ENCODE results near the gene BPIFB1. TPM values are rescaled to one million over a fixed set of nuclear protein-coding genes. Genes with fewer than 3 reads are reported as not detected.

The BPIFB1 gene
- total RNA-seq, 2 experiments from 2014 or later: not detected

DNA sequence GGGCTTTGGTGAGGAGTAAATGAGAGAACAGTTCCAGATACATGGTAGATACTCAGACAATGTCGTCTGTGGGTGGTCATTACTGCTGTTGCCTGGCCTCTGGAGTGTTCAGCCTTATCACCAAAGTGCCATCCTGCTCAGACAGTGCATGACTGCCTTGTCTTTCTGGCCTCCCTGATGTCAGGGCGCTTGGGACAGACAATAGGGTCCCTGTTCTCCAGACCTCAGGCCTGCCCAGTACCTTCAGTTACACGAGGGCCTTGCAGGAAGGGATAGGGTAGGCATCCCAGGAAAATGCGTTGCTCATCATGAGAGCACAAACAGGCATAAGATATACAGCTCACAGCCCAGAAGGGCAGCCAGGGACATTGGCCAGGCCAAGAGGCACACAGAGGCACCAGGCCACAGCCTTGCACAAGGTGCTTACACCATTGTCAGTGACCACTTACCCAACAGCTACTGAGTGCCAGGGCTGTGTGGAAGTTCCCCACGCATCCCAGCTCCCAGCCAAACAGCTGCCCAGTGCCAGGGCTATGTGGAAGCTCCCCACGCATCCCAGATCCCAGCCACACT is 27.4 kb downstream of the BPIFB1 start:
- H3K36me3 Mint-ChIP-seq: no peaks in the 10 kb centered on the region
- no peak for DNase-seq
- no peak overlapping the region for H3K4me3 Mint-ChIP-seq
- H3K9me3 Mint-ChIP-seq (ENCODE audit: low read depth): peaks cover 3% of the 10 kb centered on the region
- peaks cover 2% of the 10 kb centered on the region for H3K4me1 Mint-ChIP-seq
- CTCF ChIA-PET: no interaction called here
- no peaks in the 10 kb centered on the region for H3K27me3 Mint-ChIP-seq
- no peak for ATAC-seq
- no peak overlapping the region for H3K27ac Mint-ChIP-seq

DNA sequence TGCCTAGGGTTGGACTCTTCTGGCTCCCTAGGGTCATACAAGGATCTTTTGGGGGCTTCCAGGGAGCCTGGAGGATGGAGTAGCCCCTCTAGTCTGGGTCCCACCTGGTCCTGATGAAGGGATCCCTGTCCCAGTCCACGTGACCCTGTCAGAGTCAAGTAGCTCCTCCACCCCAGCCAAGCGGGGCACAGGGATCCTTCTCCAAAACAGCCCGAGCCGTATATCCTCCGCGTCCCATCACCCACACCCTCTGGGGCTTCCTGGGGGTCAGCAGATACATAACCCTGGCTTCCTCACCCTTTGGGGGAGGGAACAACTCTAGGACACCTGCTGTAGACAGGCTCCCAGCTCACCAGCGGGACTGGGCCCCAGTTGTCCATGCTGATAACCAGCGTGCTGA is 28.0 kb downstream of the BPIFB1 start:
- Mint-ChIP-seq H3K27me3 (no peaks in the 10 kb centered on the region), H3K27ac (no peak overlapping the region), H3K4me3 (no peak overlapping the region), H3K9me3 (ENCODE audit: low read depth) (peaks cover 3% of the 10 kb centered on the region), H3K4me1 (peaks cover 2% of the 10 kb centered on the region), H3K36me3 (no peaks in the 10 kb centered on the region)
- DNase-seq: no peak
- CTCF ChIA-PET: no interaction called here
- ATAC-seq: no peak

DNA sequence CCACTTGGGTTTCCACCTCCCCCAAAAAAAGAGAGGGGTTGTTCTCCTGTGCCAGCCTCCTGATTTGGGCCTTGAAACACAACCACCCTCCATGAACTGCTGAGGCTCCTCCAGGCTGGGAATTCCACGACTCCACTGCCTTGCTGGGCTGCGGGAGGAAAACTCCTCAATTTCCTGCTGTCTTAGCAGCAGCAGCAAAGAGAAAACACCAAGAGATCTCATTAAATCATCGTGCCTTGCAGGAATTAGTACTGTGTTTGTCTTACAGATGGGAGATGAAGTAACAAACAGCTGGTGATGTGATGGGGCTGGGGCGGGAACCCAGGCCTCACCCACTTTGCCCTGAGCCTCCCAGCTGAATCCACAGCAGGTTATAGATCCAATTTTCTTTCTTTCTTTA is 29.0 kb downstream of the BPIFB1 start:
- DNase-seq (no peak), ATAC-seq (no peak)
- no peaks in the 10 kb centered on the region for H3K27me3 Mint-ChIP-seq
- peaks cover 3% of the 10 kb centered on the region for H3K9me3 Mint-ChIP-seq (ENCODE audit: low read depth)
- no peak overlapping the region for H3K27ac Mint-ChIP-seq
- H3K36me3 Mint-ChIP-seq: no peaks in the 10 kb centered on the region
- CTCF ChIA-PET: no interaction called here
- no peak overlapping the region for H3K4me3 Mint-ChIP-seq
- peaks cover 2% of the 10 kb centered on the region for H3K4me1 Mint-ChIP-seq

DNA sequence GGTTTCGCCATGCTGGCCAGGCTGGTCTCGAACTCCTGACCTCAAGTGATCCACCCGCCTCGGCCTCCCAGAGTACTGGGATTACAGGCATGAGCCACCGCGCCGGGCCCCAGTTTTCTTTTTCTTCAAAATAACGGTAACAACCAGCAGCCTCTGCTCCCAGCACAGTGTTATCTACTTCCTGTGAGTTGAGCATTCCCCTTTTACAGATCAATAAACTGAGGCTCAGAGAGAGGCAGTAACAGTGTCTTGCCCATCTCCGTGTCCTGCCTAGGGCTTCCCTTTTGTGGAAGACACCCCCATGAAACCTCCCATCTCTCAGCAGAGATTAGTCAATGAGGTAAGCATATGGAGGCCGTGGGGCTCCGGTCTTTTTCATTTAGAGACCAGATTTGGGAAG is 29.6 kb downstream of the BPIFB1 start:
- Mint-ChIP-seq H3K27ac (no peak overlapping the region), H3K27me3 (peaks cover 2% of the 10 kb centered on the region), H3K36me3 (no peaks in the 10 kb centered on the region), H3K4me1 (peaks cover 2% of the 10 kb centered on the region), H3K4me3 (no peak overlapping the region), H3K9me3 (ENCODE audit: low read depth) (peaks cover 3% of the 10 kb centered on the region)
- CTCF ChIA-PET: interaction anchor here (3.4 kb wide), 1 partner anchor 13 kb away, joined by 9 read pairs; no protein-coding TSS in a partner anchor
- DNase-seq (no peak), ATAC-seq (no peak)

DNA sequence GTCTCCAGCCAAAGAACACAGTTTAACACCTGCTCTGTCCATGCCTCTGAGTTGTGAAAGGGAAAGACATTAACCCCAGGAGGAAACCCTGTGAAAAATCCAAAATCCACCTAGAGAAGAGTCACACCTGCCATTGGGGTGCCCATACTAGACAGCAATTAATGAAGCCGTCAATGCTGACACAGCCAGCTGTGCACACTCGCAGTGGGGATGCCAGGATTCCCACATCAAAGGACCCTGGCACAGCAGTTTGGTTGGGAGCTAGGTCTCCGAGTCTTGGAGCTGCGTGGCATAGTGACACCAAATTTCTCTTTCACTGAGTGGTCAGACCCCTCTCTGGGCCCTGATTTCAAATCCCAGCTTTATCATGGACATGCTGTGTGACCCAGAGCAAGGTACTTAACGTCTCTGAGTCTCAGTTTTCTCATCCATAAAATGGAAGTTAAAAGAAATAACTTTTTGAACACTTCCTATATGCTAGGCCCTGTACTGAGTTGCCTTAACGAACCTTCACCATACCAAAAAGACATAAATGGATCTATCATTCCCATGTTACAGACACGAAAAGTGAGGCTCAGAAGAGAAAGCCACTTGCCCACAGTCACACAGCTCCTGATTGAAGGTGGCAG is 30.8 kb downstream of the BPIFB1 start:
- no peak overlapping the region for H3K27ac Mint-ChIP-seq
- CTCF ChIA-PET: interaction anchor here (3.4 kb wide), 1 partner anchor 14 kb away, joined by 9 read pairs; no protein-coding TSS in a partner anchor

DNA sequence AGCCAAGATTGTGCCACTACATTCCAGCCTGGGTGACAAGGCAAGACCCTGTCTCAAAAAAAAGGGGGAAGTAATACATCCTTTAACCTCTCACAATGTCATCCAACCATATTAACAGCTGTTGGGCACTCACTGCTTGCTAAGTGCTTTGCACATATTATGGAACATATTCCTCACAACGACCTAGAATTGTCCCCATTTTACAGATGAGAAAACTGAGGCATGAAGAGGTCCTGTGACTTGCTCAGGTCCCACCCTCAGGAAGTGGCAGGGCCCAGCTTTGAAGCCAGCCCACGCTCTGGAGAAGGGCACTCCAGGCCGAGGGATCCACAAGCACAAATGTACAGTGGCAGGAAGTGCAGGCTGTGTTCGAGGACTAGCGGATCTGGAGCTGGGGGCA is 33.3 kb downstream of the BPIFB1 start:
- CTCF ChIA-PET: interaction anchor here (1.0 kb wide), 1 partner anchor 22 kb away, joined by 3 read pairs; no protein-coding TSS in a partner anchor
- ATAC-seq (no peak), DNase-seq (no peak)
- Mint-ChIP-seq H3K4me1 (peaks cover 2% of the 10 kb centered on the region), H3K36me3 (no peaks in the 10 kb centered on the region), H3K9me3 (ENCODE audit: low read depth) (no peaks in the 10 kb centered on the region), H3K4me3 (no peak overlapping the region), H3K27me3 (peaks cover 7% of the 10 kb centered on the region), H3K27ac (no peak overlapping the region)

More for the DNA sequence above, 30.8 kb downstream of the BPIFB1 start:
- no peak overlapping the region for H3K4me3 Mint-ChIP-seq
- peaks cover under 1% of the 10 kb centered on the region for H3K9me3 Mint-ChIP-seq (ENCODE audit: low read depth)
- no peak for ATAC-seq
- peaks cover 7% of the 10 kb centered on the region for H3K27me3 Mint-ChIP-seq
- peaks cover 2% of the 10 kb centered on the region for H3K4me1 Mint-ChIP-seq
- H3K36me3 Mint-ChIP-seq: no peaks in the 10 kb centered on the region
- no peak for DNase-seq

DNA sequence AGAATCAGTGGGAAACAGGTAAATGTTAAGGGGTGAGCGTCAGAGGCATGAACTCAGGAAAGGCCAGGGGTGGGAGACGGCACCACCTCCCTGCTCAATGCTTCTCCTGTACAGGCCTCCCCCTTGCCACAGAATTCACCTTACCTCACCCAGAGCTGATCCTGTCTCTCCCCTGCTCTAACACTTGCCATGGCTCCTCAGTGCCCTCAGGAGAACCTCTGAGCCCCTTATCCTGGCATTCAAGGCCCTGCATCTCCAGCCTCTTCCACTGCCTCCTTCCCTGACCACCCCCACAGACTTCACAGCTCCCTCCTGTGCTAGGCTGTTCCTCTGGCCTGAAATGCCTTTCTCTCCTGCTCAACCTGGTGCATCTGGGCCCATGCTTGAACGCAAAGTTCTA is 33.9 kb downstream of the BPIFB1 start:
- CTCF ChIA-PET: interaction anchor here (0.7 to 1.0 kb wide), 2 partner anchors 23 to 316 kb away, joined by 3 read pairs; no protein-coding TSS in a partner anchor
- Mint-ChIP-seq H3K9me3 (ENCODE audit: low read depth) (no peaks in the 10 kb centered on the region), H3K27ac (no peak overlapping the region), H3K4me1 (peaks cover 2% of the 10 kb centered on the region), H3K36me3 (no peaks in the 10 kb centered on the region), H3K4me3 (no peak overlapping the region), H3K27me3 (peaks cover 7% of the 10 kb centered on the region)
- DNase-seq (no peak), ATAC-seq (no peak)

DNA sequence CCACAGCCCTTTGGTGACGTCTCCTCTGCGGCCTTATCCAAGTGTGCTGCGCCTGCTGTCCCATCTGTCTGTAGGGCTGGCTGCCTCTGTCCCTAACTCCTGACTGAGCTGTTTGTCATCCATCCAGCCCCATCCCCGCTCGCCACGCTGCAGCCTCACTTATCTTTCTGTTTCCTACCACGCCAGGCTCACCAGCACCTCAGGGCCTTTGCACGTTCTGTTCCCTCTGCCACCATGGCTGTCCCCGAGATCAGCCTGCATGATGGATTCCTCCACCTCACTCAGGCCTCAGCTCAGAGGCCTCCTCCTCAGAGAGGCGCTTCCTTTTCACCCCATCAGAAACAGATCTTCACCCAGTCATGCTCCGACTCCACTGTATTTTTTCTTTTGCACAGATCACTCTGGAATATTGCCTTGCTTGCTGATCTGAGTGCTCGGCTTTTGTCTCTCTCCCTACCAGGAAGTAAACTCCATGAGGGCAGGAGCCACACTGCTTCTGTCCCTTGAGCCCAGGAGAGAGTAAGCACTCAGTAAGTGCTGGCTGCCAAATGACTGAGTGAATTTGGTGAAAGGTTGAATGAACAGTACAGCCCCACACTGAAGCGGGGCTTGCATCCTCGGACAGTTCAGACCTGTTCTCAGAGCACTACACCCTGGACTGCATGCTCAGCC is 34.5 kb downstream of the BPIFB1 start:
- peaks cover 12% of the 10 kb centered on the region for H3K27me3 Mint-ChIP-seq
- H3K36me3 Mint-ChIP-seq: no peaks in the 10 kb centered on the region
- H3K4me3 Mint-ChIP-seq: no peak overlapping the region
- ATAC-seq (no peak), DNase-seq (no peak)
- CTCF ChIA-PET: interaction anchor here (0.7 to 1.0 kb wide), 2 partner anchors 23 to 315 kb away, joined by 3 read pairs; no protein-coding TSS in a partner anchor
- H3K9me3 Mint-ChIP-seq (ENCODE audit: low read depth): no peaks in the 10 kb centered on the region
- H3K27ac Mint-ChIP-seq: no peak overlapping the region
- peaks cover 2% of the 10 kb centered on the region for H3K4me1 Mint-ChIP-seq

DNA sequence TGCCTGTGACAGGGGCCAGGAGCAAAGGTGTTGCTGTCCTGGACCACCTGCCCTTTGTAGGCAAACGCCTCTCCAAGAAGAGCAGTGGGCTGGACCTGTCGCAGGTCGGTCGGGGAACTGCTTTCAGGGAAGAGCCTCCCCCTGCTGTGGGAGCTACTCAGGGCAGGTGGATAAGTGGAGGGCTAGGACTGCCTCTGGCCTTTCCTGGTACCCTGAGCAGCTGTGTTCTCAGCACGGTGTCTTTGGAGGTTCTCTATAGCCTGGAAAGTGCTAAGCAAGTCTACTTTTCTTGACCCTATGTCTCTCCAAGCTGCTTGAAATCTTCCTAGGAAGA is 35.0 kb downstream of the BPIFB1 start:
- no peak overlapping the region for H3K27ac Mint-ChIP-seq
- no peaks in the 10 kb centered on the region for H3K9me3 Mint-ChIP-seq (ENCODE audit: low read depth)
- no peak overlapping the region for H3K4me3 Mint-ChIP-seq
- H3K36me3 Mint-ChIP-seq: no peaks in the 10 kb centered on the region
- H3K4me1 Mint-ChIP-seq: peaks cover 2% of the 10 kb centered on the region
- CTCF ChIA-PET: no interaction called here
- H3K27me3 Mint-ChIP-seq: peaks cover 14% of the 10 kb centered on the region
- ATAC-seq (no peak), DNase-seq (no peak)

DNA sequence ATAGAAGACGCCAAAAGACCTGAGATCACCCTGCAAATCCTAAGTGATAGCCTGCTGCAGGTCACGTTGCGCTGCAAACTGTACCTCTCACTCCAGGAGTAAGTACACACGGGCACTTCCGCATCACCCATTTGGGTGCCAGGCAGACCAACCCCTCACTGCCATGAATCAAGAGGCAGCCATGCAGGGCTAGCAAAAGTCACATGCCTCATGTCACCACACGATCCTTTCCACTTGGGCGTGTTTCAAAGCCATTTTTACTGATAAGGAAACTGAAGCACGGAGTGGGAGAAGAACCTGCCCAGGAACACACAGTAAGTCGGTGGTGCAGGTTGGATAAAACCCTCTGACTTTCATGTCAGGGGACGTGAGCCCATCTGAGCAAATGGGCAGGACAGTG is 37.0 kb downstream of the BPIFB1 start:
- Mint-ChIP-seq H3K27ac (no peak overlapping the region), H3K4me1 (no peaks in the 10 kb centered on the region), H3K36me3 (no peaks in the 10 kb centered on the region), H3K27me3 (peaks cover 14% of the 10 kb centered on the region), H3K4me3 (no peak overlapping the region), H3K9me3 (ENCODE audit: low read depth) (no peaks in the 10 kb centered on the region)
- ATAC-seq (no peak), DNase-seq (no peak)
- CTCF ChIA-PET: no interaction called here

DNA sequence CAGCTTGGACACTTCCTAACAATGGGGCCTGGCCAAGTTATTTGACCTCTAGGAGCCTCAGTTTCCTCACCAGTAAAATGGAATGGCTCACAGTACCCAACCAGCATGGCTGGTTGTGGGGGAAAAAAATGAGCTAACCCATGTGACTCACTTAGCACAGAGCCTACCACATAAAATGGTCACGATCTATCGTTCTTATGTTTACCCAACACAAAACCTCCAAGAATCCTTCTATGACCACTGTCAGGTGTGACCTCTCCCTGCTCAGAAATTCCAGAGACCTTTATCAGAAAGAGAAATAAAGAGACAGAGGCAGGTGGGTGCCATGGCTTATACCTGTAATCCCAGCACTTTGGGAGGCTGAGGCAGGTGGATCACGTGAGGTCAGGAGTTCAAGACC is 39.4 kb downstream of the BPIFB1 start:
- no peaks in the 10 kb centered on the region for H3K36me3 Mint-ChIP-seq
- ATAC-seq (no peak), DNase-seq (no peak)
- CTCF ChIA-PET: no interaction called here
- no peak overlapping the region for H3K27ac Mint-ChIP-seq
- H3K27me3 Mint-ChIP-seq: peaks cover 13% of the 10 kb centered on the region
- H3K4me3 Mint-ChIP-seq: no peak overlapping the region
- H3K4me1 Mint-ChIP-seq: no peaks in the 10 kb centered on the region
- no peaks in the 10 kb centered on the region for H3K9me3 Mint-ChIP-seq (ENCODE audit: low read depth)

DNA sequence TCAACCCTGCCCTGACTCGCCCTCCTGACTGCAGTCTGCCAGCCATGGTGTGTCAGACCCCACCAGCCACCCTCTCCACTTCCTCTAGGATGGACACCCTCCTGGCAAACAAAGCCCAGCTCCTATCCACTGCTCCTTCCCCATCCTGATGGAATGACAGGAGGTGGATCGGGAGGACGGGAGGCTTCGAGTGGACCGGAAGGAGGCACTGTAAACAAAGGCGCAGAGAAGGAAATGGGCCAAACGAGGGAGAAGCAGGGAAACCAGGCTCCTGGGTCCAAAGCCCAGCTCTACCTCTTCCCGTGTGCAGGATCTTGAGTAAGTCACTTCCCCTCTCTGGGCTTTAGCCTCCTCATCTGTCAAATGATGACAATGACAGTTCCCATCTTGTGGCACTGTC is 40.2 kb downstream of the BPIFB1 start:
- Mint-ChIP-seq H3K27ac (no peak overlapping the region), H3K4me1 (no peaks in the 10 kb centered on the region), H3K27me3 (peaks cover 7% of the 10 kb centered on the region), H3K4me3 (no peak overlapping the region), H3K36me3 (no peaks in the 10 kb centered on the region), H3K9me3 (ENCODE audit: low read depth) (no peaks in the 10 kb centered on the region)
- DNase-seq (no peak), ATAC-seq (no peak)
- CTCF ChIA-PET: no interaction called here

DNA sequence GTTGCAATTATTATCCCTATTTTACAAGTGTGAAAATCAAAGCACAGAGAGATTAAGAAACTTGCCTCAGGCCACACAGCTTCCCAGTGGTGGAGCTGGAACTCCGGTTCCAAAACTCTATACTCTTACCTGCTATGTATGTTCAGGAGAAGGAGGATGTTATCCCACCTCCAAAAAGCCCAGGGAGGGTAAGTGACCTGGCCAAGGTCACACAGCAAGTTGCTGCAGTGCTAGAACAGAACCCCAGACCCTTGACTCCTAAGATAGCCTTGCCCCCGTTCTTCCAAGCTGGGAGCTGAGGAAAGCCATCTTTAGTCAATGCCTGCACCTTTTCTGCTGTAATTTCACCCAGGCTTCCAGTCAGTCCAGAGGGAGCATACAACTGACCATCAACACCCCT is 42.3 kb downstream of the BPIFB1 start:
- no peak for ATAC-seq
- CTCF ChIA-PET: no interaction called here
- H3K27me3 Mint-ChIP-seq: peaks cover 17% of the 10 kb centered on the region
- H3K36me3 Mint-ChIP-seq: no peaks in the 10 kb centered on the region
- H3K27ac Mint-ChIP-seq: no peak overlapping the region
- no peaks in the 10 kb centered on the region for H3K4me1 Mint-ChIP-seq
- no peak overlapping the region for H3K4me3 Mint-ChIP-seq
- no peaks in the 10 kb centered on the region for H3K9me3 Mint-ChIP-seq (ENCODE audit: low read depth)
- no peak for DNase-seq
